Kidney epithelial cell (primary cell): Measurements from ENCODE around the gene PCDHGB1. TPM values are rescaled to one million over a fixed set of nuclear protein-coding genes. Genes with fewer than 3 reads are reported as not detected.

Experiments used
- DNase-seq: peaks from one replicate; pipeline ENCODE4 v3.0.0-alpha.2; 2010; ENCODE audit warnings: low read depth
- H3K27me3 ChIP-seq: 2 replicates; pipeline ENCODE4 v1.6.0; 2011; ENCODE audit warnings: low read length; ENCODE audit not compliant: control insufficient read depth, insufficient read depth
- H3K36me3 ChIP-seq: 2 replicates; pipeline ENCODE4 v1.5.1; 2011; ENCODE audit warnings: low read length; ENCODE audit not compliant: control insufficient read depth, insufficient read depth
- H3K4me3 ChIP-seq: 2 replicates; pipeline ENCODE4 v1.5.1; 2011; ENCODE audit warnings: low read depth, mild to moderate bottlenecking, control low read depth, low read length
- total RNA-seq: library from RNA; depleted of rRNA; stranded (reverse); fragments of >200 nt; gene quantifications from 2 replicates; pipeline ENCODE4 v1.2.3, GENCODE V29; 2015
- TF ChIP-seq, protein P1 (sequence below): IDR thresholded peaks from 2 replicates; pipeline ENCODE4 v1.5.1; 2011; ENCODE audit warnings: mild to moderate bottlenecking, moderate library complexity, low read length, control low read depth, inconsistent platforms; ENCODE audit not compliant: insufficient read depth, poor library complexity, severe bottlenecking

The PCDHGB1 gene
- total RNA-seq, 1 donor from 2014 or later = 1.6 TPM

DNA sequence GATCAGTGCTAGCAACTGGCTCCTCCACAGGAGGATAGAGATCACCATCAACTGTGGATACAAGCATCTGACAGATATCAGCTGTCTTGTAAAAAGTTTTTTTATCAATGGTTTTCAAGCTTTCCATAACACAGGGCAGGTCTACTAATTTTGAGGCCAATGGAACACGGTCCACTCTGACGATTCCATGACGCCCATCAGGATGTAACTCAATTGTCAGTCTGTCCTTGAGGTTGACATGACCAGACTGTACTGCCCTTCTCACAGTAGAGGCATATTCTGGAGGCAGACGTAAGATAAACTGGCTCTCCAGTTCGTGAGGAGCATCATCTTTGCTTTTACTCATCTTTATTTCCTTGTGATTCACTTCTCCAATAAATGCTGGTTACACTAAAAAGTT is 30.2 kb upstream of the PCDHGB1 start:
- no peaks in the 10 kb centered on the region for H3K36me3 ChIP-seq
- no peaks in the 10 kb centered on the region for H3K27me3 ChIP-seq
- TF ChIP-seq, protein P1, sequence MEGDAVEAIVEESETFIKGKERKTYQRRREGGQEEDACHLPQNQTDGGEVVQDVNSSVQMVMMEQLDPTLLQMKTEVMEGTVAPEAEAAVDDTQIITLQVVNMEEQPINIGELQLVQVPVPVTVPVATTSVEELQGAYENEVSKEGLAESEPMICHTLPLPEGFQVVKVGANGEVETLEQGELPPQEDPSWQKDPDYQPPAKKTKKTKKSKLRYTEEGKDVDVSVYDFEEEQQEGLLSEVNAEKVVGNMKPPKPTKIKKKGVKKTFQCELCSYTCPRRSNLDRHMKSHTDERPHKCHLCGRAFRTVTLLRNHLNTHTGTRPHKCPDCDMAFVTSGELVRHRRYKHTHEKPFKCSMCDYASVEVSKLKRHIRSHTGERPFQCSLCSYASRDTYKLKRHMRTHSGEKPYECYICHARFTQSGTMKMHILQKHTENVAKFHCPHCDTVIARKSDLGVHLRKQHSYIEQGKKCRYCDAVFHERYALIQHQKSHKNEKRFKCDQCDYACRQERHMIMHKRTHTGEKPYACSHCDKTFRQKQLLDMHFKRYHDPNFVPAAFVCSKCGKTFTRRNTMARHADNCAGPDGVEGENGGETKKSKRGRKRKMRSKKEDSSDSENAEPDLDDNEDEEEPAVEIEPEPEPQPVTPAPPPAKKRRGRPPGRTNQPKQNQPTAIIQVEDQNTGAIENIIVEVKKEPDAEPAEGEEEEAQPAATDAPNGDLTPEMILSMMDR = no peak

DNA sequence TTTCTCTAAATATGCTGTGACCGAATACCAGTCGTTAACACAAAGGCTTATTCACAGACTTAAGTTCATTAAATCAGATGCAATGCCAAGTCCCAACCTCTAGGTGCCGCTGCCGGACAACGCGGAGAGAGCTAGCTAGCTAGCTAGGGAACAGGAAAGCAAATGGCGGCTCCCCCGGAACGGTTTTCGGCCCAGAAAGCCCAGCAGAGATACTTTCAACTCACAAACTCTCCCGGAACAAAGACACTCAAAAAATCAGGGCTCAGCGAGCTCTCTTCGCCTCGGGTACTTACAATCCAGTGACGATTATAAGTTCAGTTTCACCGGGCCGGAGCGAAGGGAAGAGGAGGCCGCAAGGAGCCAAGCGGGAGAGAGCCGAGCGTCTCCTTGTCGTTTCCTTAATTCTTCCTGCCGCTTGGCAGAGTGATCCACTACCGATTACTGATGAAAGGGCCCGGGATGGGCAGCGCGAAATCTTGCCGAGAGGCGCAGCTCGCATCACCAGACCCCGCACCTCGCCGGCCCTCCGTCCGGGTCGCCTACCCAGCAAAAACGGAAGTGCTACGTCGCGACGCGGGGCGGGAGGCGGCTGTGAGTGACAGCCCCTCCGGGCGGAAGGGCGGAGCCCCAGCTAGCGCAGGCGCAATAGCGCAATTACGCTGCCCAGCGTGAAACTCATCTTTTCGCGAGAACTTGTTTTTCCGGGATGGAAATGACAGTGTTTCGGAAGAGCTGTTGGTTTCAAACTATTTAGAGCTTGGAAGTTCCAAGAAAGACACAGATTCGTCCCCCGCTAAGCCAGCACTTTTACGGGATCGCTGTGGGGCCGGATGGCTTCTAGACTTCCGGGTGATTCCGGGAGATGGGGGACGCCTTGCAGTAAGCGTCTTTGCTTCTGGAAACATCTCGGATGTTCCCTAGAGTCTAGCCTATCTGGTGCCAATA is 29.4 kb upstream of the PCDHGB1 start, which contains the start of gene TAF7:
TSS of gene TAF7 (minus strand) at position 560 of the 945 bp plus-strand sequence. CDS start 740 bp downstream, outside the sequence.
- TF ChIP-seq, protein P1 = peak; percentile 85
- DNase-seq = peak; percentile 62
- no peaks in the 10 kb centered on the region for H3K27me3 ChIP-seq
- H3K36me3 ChIP-seq = no peaks in the 10 kb centered on the region
- H3K4me3 ChIP-seq = peak within 1 kb of the TSS; percentile 69

More for the DNA sequence above, 30.2 kb upstream of the PCDHGB1 start:
- peak overlapping the region; percentile 69 for H3K4me3 ChIP-seq
- DNase-seq = no peak

DNA sequence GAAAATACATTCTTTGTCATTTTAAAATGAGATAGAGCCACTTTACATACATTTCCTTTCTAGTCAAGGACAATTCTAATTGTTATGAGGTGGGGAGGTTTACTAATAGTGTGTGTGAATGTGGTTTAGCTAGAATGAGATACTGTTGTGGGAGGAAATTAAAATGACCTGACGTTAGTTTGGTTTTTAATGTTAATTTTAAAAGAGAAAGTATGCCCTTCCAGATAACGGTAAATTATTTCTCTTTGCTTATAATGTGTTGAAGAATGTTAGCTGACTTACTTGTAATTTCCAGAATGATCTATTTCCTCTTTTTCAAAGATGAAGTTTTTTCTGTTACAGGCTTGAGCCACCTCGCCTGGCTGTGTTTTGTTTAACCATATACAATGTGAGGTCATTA is 27.6 kb upstream of the PCDHGB1 start:
- TF ChIP-seq, protein P1 = no peak
- no peaks in the 10 kb centered on the region for H3K27me3 ChIP-seq
- no peaks in the 10 kb centered on the region for H3K36me3 ChIP-seq
- no peak overlapping the region for H3K4me3 ChIP-seq
- DNase-seq = no peak

DNA sequence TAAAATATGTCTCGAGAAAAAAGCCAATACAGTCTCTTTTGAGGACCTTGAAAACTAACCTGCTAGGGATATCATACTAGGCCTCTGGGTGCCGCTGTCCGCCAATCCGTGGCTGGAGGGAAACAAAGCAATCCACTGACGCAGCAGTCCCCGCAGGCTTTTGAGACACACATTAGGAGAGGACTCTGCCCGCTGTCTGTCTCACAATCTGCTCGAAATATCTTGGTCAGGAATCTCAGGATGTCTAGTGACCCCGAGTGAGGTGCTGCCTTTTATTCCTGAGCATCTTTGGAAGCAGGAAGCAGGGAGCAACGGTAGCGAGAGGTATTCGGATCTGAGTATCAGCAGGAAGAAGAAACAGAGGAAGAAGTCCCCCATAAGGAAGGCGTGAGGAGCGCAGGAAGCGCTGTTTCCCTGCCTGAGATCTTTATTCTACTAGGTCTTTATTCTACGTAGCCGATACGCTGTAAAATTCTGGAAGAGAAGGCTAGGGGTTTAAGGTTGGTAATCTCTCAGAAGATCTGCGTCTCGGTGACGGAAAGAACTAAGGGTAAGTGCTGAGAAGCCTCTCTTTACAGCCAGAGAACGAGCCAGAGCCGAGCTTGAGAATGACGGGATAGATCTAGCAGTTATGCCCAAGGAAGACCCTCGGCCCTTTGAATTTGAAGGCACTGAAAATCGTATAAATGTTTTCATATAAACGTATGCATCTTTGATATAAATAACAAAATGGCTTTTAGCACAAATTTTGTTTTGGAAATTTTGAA is 23.6 kb upstream of the PCDHGB1 start:
- TF ChIP-seq, protein P1 = peak; percentile 63
- Histone ChIP-seq H3K27me3 (no peaks in the 10 kb centered on the region), H3K36me3 (no peaks in the 10 kb centered on the region), H3K4me3 (peak overlapping the region; percentile 24)
- DNase-seq = no peak

DNA sequence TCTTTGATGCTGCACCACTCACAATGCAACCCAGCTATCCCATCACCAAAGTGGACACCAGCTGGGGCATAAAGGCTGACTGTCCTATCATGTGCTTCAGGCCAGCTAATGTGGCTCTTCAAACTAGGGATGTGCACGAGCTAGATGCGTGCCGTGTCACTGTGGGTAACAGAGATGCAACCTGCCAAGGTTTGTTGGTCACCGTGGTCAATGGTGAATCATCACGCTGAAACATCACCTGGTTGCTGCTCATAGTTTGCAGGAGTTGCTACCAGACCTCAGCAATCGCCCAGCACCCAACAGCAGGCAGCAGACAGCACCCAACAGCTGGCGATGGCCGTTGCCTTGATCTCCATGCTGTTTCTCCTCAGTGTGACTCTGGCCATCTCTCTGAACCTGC is 21.7 kb upstream of the PCDHGB1 start:
- peaks cover 5% of the 10 kb centered on the region for H3K27me3 ChIP-seq
- TF ChIP-seq, protein P1 = no peak
- H3K4me3 ChIP-seq = no peak overlapping the region
- H3K36me3 ChIP-seq = no peaks in the 10 kb centered on the region
- DNase-seq = no peak
